Osteoblast (primary cell): ENCODE measurements around the gene PHPT1. TPM values are rescaled to one million over a fixed set of nuclear protein-coding genes. Genes with fewer than 3 reads are reported as not detected.
A peak's percentile ranks its signal among the peaks of the same experiment; 100 is the strongest.

Source experiments
- DNase-seq: peaks from one replicate; pipeline ENCODE4 v3.0.0; 2011; ENCODE audit warnings: low spot score, mixed read lengths; ENCODE audit not compliant: insufficient read length; ENCODE audit errors: missing footprints
- H2AFZ ChIP-seq: 2 replicates; pipeline ENCODE4 v1.6.0; 2011; ENCODE audit warnings: mild to moderate bottlenecking, low read length
- H3K27ac ChIP-seq: 2 replicates; pipeline ENCODE4 v1.5.1; 2011; ENCODE audit warnings: mild to moderate bottlenecking, low read depth, low read length, moderate library complexity
- H3K27me3 ChIP-seq: 2 replicates; pipeline ENCODE4 v1.6.0; 2012; ENCODE audit warnings: mild to moderate bottlenecking, control low read depth, inconsistent platforms, low read length, moderate library complexity; ENCODE audit not compliant: insufficient read depth
- H3K36me3 ChIP-seq: 2 replicates; pipeline ENCODE4 v1.5.1; 2011; ENCODE audit warnings: mild to moderate bottlenecking, low read length, control low read depth, moderate library complexity; ENCODE audit not compliant: insufficient read depth
- H3K4me1 ChIP-seq: 2 replicates; pipeline ENCODE4 v1.5.1; 2011; ENCODE audit warnings: mild to moderate bottlenecking, low read length, control low read depth, moderate library complexity; ENCODE audit not compliant: insufficient read depth
- H3K4me2 ChIP-seq: 2 replicates; pipeline ENCODE4 v1.6.0; 2011; ENCODE audit warnings: mild to moderate bottlenecking, low read length; ENCODE audit not compliant: insufficient read depth
- H3K4me3 ChIP-seq: fragments of 200-600 bp; sonication (generic); 3 replicates; pipeline ENCODE4 v1.5.1; 2012; ENCODE audit warnings: mild to moderate bottlenecking, low read length, inconsistent platforms; ENCODE audit not compliant: insufficient read depth
- H3K79me2 ChIP-seq: 2 replicates; pipeline ENCODE4 v1.6.0; 2012; ENCODE audit warnings: mild to moderate bottlenecking, low read length, control low read depth, inconsistent platforms; ENCODE audit not compliant: insufficient read depth
- H3K9me3 ChIP-seq: 2 replicates; pipeline ENCODE4 v1.5.1; 2011; ENCODE audit warnings: low read depth, low read length, control low read depth
- H4K20me1 ChIP-seq: 2 replicates; pipeline ENCODE4 v1.6.0; 2012; ENCODE audit warnings: mild to moderate bottlenecking, low read length, control low read depth; ENCODE audit not compliant: insufficient read depth
- CTCF ChIP-seq: IDR thresholded peaks from 2 replicates; pipeline ENCODE4 v1.5.1; 2011; ENCODE audit warnings: mild to moderate bottlenecking, low read depth, low read length, moderate library complexity; ENCODE audit errors: extremely low read depth
- total RNA-seq: library from RNA; depleted of rRNA; stranded (reverse); fragments of >200 nt; gene quantifications from 2 replicates; pipeline ENCODE4 v1.2.3, GENCODE V29; 2012

The PHPT1 gene
- total RNA-seq, 1 donor: 59.0 TPM

GRCh38 chr9:136848393-136849037 lies 694 bp upstream of the PHPT1 start:
- peaks cover 15% of the 10 kb centered on the region for H3K36me3 ChIP-seq
- no peak for TF ChIP-seq CTCF
- H3K4me3 ChIP-seq: peak overlapping the region; percentile 91
- no peaks in the 10 kb centered on the region for H3K9me3 ChIP-seq
- peak overlapping the region; percentile 96 for H3K4me2 ChIP-seq
- peaks cover 8% of the 10 kb centered on the region for H4K20me1 ChIP-seq
- peaks cover 16% of the 10 kb centered on the region for H3K27me3 ChIP-seq
- no peak overlapping the region for H2AFZ ChIP-seq
- peak; percentile 98 for DNase-seq
- peak overlapping the region; percentile 70 for H3K27ac ChIP-seq
- H3K79me2 ChIP-seq: peaks cover 7% of the 10 kb centered on the region
- H3K4me1 ChIP-seq: peaks cover 13% of the 10 kb centered on the region

GRCh38 chr9:136849960-136850865 lies 1.0 kb downstream of the PHPT1 start:
- H3K27ac ChIP-seq: peak overlapping the region; percentile 58
- no peak for TF ChIP-seq CTCF

GRCh38 chr9:136850866-136851775 lies 1.9 kb downstream of the PHPT1 start:
- peaks cover 13% of the 10 kb centered on the region for H3K4me1 ChIP-seq
- no peaks in the 10 kb centered on the region for H3K9me3 ChIP-seq
- no peak for DNase-seq
- peak overlapping the region; percentile 96 for H3K4me2 ChIP-seq
- peaks cover 7% of the 10 kb centered on the region for H3K79me2 ChIP-seq
- no peak overlapping the region for H3K4me3 ChIP-seq
- peaks cover 15% of the 10 kb centered on the region for H3K36me3 ChIP-seq
- H3K27ac ChIP-seq: no peak overlapping the region
- H2AFZ ChIP-seq: no peak overlapping the region
- peaks cover 5% of the 10 kb centered on the region for H3K27me3 ChIP-seq
- TF ChIP-seq CTCF: no peak
- peaks cover 8% of the 10 kb centered on the region for H4K20me1 ChIP-seq

More at GRCh38 chr9:136849960-136850865, 1.0 kb downstream of the PHPT1 start:
- no peak for DNase-seq
- Histone ChIP-seq H3K79me2 (peaks cover 7% of the 10 kb centered on the region), H4K20me1 (peaks cover 8% of the 10 kb centered on the region), H2AFZ (no peak overlapping the region), H3K9me3 (no peaks in the 10 kb centered on the region), H3K4me2 (peak overlapping the region; percentile 96), H3K4me3 (peak overlapping the region; percentile 91), H3K27me3 (peaks cover 14% of the 10 kb centered on the region), H3K4me1 (peaks cover 13% of the 10 kb centered on the region), H3K36me3 (peaks cover 15% of the 10 kb centered on the region)
